ENCODE measurements around the gene GOLGA6L10. TPM values are rescaled to one million over a fixed set of nuclear protein-coding genes. Genes with fewer than 3 reads are reported as not detected.
"Not testable (repeated sequence)": the region's sequence is repeated elsewhere in the genome, so short reads cannot be mapped to it uniquely, and the experiment has no call there.

Gene GOLGA6L10
- total and polyA plus RNA-seq, 2 donors from 2014 or later: 0.45 to 2.5 TPM

- H3K4me1 ChIP-seq (ENCODE audit: control insufficient read depth in 2 of 3, insufficient read depth in 2 of 3, low read depth in 1 of 3, low read length in 3 of 3); H3K9me3 ChIP-seq (ENCODE audit: control insufficient read depth in 2 of 3, insufficient read depth in 1 of 3, low read length in 3 of 3); FAIRE-seq; H3K4me3 ChIP-seq (ENCODE audit: low read length in 3 of 3); intact Hi-C loops (cut with DNase I); H3K27ac ChIP-seq (ENCODE audit: low read depth in 2 of 2, low read length in 2 of 2); H3K36me3 ChIP-seq (ENCODE audit: control insufficient read depth in 2 of 3, insufficient read depth in 3 of 3, low read length in 3 of 3); H3K27me3 ChIP-seq (ENCODE audit: control insufficient read depth, insufficient read depth, low read length); H3K9ac ChIP-seq (ENCODE audit: low read length in 3 of 3): not testable (repeated sequence)
- peak in 1 of 5 donors; percentile 19 for DNase-seq
Observed at GRCh38 chr15:82337051-82337450, 12.2 kb downstream of the GOLGA6L10 start.

- H3K27ac ChIP-seq (ENCODE audit: low read depth in 2 of 2, low read length in 2 of 2); H3K4me3 ChIP-seq (ENCODE audit: low read length in 3 of 3); FAIRE-seq; H3K27me3 ChIP-seq (ENCODE audit: control insufficient read depth, insufficient read depth, low read length); H3K9me3 ChIP-seq (ENCODE audit: control insufficient read depth in 2 of 3, insufficient read depth in 1 of 3, low read length in 3 of 3); intact Hi-C loops (cut with DNase I); H3K9ac ChIP-seq (ENCODE audit: low read length in 3 of 3); H3K4me1 ChIP-seq (ENCODE audit: control insufficient read depth in 2 of 3, insufficient read depth in 2 of 3, low read depth in 1 of 3, low read length in 3 of 3); H3K36me3 ChIP-seq (ENCODE audit: control insufficient read depth in 2 of 3, insufficient read depth in 3 of 3, low read length in 3 of 3): not testable (repeated sequence)
- peak in 1 of 5 donors; percentile 43 for DNase-seq
Observed at GRCh38 chr15:82336180-82336647, 13.1 kb downstream of the GOLGA6L10 start.

GRCh38 chr15:82335006-82335405 is 14.3 kb downstream of the GOLGA6L10 start:
- H3K9me3 ChIP-seq (ENCODE audit: control insufficient read depth in 2 of 3, insufficient read depth in 1 of 3, low read length in 3 of 3); H3K27me3 ChIP-seq (ENCODE audit: control insufficient read depth, insufficient read depth, low read length); FAIRE-seq; H3K4me3 ChIP-seq (ENCODE audit: low read length in 3 of 3); H3K27ac ChIP-seq (ENCODE audit: low read depth in 2 of 2, low read length in 2 of 2); H3K4me1 ChIP-seq (ENCODE audit: control insufficient read depth in 2 of 3, insufficient read depth in 2 of 3, low read depth in 1 of 3, low read length in 3 of 3); intact Hi-C loops (cut with DNase I); H3K9ac ChIP-seq (ENCODE audit: low read length in 3 of 3); H3K36me3 ChIP-seq (ENCODE audit: control insufficient read depth in 2 of 3, insufficient read depth in 3 of 3, low read length in 3 of 3): not testable (repeated sequence)
- DNase-seq: peak in 1 of 5 donors; percentile 22

GRCh38 chr15:82334554-82334932 is 14.7 kb downstream of the GOLGA6L10 start:
- H3K9me3 ChIP-seq (ENCODE audit: control insufficient read depth in 2 of 3, insufficient read depth in 1 of 3, low read length in 3 of 3); FAIRE-seq; H3K36me3 ChIP-seq (ENCODE audit: control insufficient read depth in 2 of 3, insufficient read depth in 3 of 3, low read length in 3 of 3); H3K9ac ChIP-seq (ENCODE audit: low read length in 3 of 3); H3K27me3 ChIP-seq (ENCODE audit: control insufficient read depth, insufficient read depth, low read length); intact Hi-C loops (cut with DNase I); H3K4me3 ChIP-seq (ENCODE audit: low read length in 3 of 3); H3K27ac ChIP-seq (ENCODE audit: low read depth in 2 of 2, low read length in 2 of 2); H3K4me1 ChIP-seq (ENCODE audit: control insufficient read depth in 2 of 3, insufficient read depth in 2 of 3, low read depth in 1 of 3, low read length in 3 of 3): not testable (repeated sequence)
- DNase-seq: peak in 1 of 5 donors; percentile 3

GRCh38 chr15:82333603-82334553 is 15.4 kb downstream of the GOLGA6L10 start:
- H3K27me3 ChIP-seq (ENCODE audit: control insufficient read depth, insufficient read depth, low read length); H3K4me3 ChIP-seq (ENCODE audit: low read length in 3 of 3); H3K9ac ChIP-seq (ENCODE audit: low read length in 3 of 3); H3K27ac ChIP-seq (ENCODE audit: low read depth in 2 of 2, low read length in 2 of 2); H3K36me3 ChIP-seq (ENCODE audit: control insufficient read depth in 2 of 3, insufficient read depth in 3 of 3, low read length in 3 of 3); intact Hi-C loops (cut with DNase I); H3K9me3 ChIP-seq (ENCODE audit: control insufficient read depth in 2 of 3, insufficient read depth in 1 of 3, low read length in 3 of 3); H3K4me1 ChIP-seq (ENCODE audit: control insufficient read depth in 2 of 3, insufficient read depth in 2 of 3, low read depth in 1 of 3, low read length in 3 of 3); FAIRE-seq: not testable (repeated sequence)
- DNase-seq: peak in 2 of 5 donors; percentile 28 to 43

GRCh38 chr15:82332711-82333602 is 16.3 kb downstream of the GOLGA6L10 start:
- FAIRE-seq; H3K27me3 ChIP-seq (ENCODE audit: control insufficient read depth, insufficient read depth, low read length); H3K4me1 ChIP-seq (ENCODE audit: control insufficient read depth in 2 of 3, insufficient read depth in 2 of 3, low read depth in 1 of 3, low read length in 3 of 3); H3K27ac ChIP-seq (ENCODE audit: low read depth in 2 of 2, low read length in 2 of 2); H3K4me3 ChIP-seq (ENCODE audit: low read length in 3 of 3); H3K36me3 ChIP-seq (ENCODE audit: control insufficient read depth in 2 of 3, insufficient read depth in 3 of 3, low read length in 3 of 3); H3K9me3 ChIP-seq (ENCODE audit: control insufficient read depth in 2 of 3, insufficient read depth in 1 of 3, low read length in 3 of 3); intact Hi-C loops (cut with DNase I); H3K9ac ChIP-seq (ENCODE audit: low read length in 3 of 3): not testable (repeated sequence)
- peak in 3 of 5 donors; percentile 15 to 81 (median 31) for DNase-seq

GRCh38 chr15:82331576-82332304 is 17.5 kb downstream of the GOLGA6L10 start:
- peak in 1 of 5 donors; percentile 5 for DNase-seq
- H3K27me3 ChIP-seq (ENCODE audit: control insufficient read depth, insufficient read depth, low read length); H3K4me3 ChIP-seq (ENCODE audit: low read length in 3 of 3); intact Hi-C loops (cut with DNase I); FAIRE-seq; H3K36me3 ChIP-seq (ENCODE audit: control insufficient read depth in 2 of 3, insufficient read depth in 3 of 3, low read length in 3 of 3); H3K9ac ChIP-seq (ENCODE audit: low read length in 3 of 3); H3K27ac ChIP-seq (ENCODE audit: low read depth in 2 of 2, low read length in 2 of 2); H3K9me3 ChIP-seq (ENCODE audit: control insufficient read depth in 2 of 3, insufficient read depth in 1 of 3, low read length in 3 of 3); H3K4me1 ChIP-seq (ENCODE audit: control insufficient read depth in 2 of 3, insufficient read depth in 2 of 3, low read depth in 1 of 3, low read length in 3 of 3): not testable (repeated sequence)
